PC-3 (cell line): ENCODE results near the gene CRB2.

ENCODE experiments used
- CTCF ChIP-seq: fragments of 300-600 bp; sonication (generic); conservative IDR thresholded peaks from 2 replicates; pipeline ENCODE4 v1.5.1; 2017; ENCODE audit warnings: antibody characterized with exemption, low read depth, mild to moderate bottlenecking, low read length
- EZH2 ChIP-seq: fragments of 300-600 bp; sonication (generic); IDR thresholded peaks from one replicate; pipeline ENCODE4 v1.6.1; 2017; ENCODE audit warnings: antibody characterized with exemption, mild to moderate bottlenecking, low read length; ENCODE audit not compliant: unreplicated experiment

GRCh38 chr9:123349691-123350480 lies 6.1 kb upstream of the CRB2 start:
- peak; percentile 83 for TF ChIP-seq CTCF
- no peak for TF ChIP-seq EZH2
